DND-41 (cell line): ENCODE data around the gene ZFYVE28.
A peak's percentile ranks its signal among the peaks of the same experiment; 100 is the strongest.

Source experiments
- EZH2 ChIP-seq: IDR thresholded peaks from 3 replicates; pipeline ENCODE4 v1.6.1; 2012; ENCODE audit warnings: borderline replicate concordance, low read depth, mild to moderate bottlenecking, moderate library complexity, low read length, inconsistent platforms; ENCODE audit not compliant: severe bottlenecking
- TF ChIP-seq, protein P1 (sequence below): IDR thresholded peaks from 2 replicates; pipeline ENCODE4 v1.5.1; 2012; ENCODE audit warnings: borderline replicate concordance, low read length, moderate library complexity, mild to moderate bottlenecking; ENCODE audit not compliant: poor library complexity, severe bottlenecking; ENCODE audit errors: extremely low read depth

DNA sequence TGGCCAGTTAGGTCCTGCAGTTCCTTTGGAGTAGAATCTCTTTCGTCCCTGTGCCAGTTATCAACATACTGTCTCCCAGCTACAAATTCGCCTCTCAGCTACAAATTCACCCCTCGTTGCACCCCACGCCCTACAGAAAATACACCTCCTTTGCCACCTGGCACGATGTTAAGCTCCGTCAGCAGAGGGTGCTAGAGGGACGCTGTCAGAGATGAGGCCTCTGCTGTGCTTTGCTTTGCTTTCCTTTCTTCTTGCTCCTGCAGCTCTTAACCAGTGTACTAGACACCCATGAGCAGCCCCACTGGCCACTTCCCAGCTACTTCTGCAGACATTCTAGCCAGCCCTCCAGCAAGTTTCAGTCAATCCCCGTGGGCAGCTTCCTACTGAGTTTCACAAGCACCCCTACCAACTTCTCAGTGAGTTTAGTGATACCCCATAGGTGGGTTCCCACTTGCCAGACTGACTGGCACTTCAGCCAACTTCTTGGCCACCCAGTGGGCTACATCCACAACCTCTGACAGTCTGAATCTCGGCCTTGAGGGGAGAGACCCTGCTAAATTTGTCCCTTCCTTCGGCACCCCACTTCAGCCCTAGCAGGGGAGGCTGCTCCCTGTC is 198.3 kb downstream of the ZFYVE28 start:
- TF ChIP-seq, protein P1, sequence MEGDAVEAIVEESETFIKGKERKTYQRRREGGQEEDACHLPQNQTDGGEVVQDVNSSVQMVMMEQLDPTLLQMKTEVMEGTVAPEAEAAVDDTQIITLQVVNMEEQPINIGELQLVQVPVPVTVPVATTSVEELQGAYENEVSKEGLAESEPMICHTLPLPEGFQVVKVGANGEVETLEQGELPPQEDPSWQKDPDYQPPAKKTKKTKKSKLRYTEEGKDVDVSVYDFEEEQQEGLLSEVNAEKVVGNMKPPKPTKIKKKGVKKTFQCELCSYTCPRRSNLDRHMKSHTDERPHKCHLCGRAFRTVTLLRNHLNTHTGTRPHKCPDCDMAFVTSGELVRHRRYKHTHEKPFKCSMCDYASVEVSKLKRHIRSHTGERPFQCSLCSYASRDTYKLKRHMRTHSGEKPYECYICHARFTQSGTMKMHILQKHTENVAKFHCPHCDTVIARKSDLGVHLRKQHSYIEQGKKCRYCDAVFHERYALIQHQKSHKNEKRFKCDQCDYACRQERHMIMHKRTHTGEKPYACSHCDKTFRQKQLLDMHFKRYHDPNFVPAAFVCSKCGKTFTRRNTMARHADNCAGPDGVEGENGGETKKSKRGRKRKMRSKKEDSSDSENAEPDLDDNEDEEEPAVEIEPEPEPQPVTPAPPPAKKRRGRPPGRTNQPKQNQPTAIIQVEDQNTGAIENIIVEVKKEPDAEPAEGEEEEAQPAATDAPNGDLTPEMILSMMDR, result peak; percentile 96
- TF ChIP-seq EZH2, result no peak
